CMK (cell line): ENCODE results near the gene FBXW11.
"Not testable (repeated sequence)": the region's sequence is repeated elsewhere in the genome, so short reads cannot be mapped to it uniquely, and the experiment has no call there.

Source experiments
- DNase-seq: peaks from one replicate; pipeline ENCODE4 v3.0.0-alpha.2; 2010; ENCODE audit warnings: low read depth

Gene FBXW11

GRCh38 chr5:171911152-171911551 lies 95.3 kb downstream of the FBXW11 start:
- no peak for DNase-seq

- no peak for DNase-seq
Observed at GRCh38 chr5:171908638-171909037, 97.8 kb downstream of the FBXW11 start.

GRCh38 chr5:171907725-171908343 lies 98.6 kb downstream of the FBXW11 start:
- DNase-seq, result peak; percentile 22

- DNase-seq, result no peak
Observed at GRCh38 chr5:171906703-171907590, 99.5 kb downstream of the FBXW11 start.

GRCh38 chr5:171906066-171906570 lies 100.3 kb downstream of the FBXW11 start:
- DNase-seq, result no peak

- DNase-seq, result no peak
Observed at GRCh38 chr5:171904886-171905285, 101.6 kb downstream of the FBXW11 start.

GRCh38 chr5:171901764-171902163 lies 104.7 kb downstream of the FBXW11 start:
- no peak for DNase-seq

- DNase-seq, result no peak
Observed at GRCh38 chr5:171899792-171900191, 106.6 kb downstream of the FBXW11 start.

GRCh38 chr5:171898879-171899278 lies 107.6 kb downstream of the FBXW11 start:
- no peak for DNase-seq

GRCh38 chr5:171898386-171898785 lies 108.1 kb downstream of the FBXW11 start:
- DNase-seq, result no peak

GRCh38 chr5:171897231-171897630 lies 109.2 kb downstream of the FBXW11 start:
- DNase-seq, result no peak

GRCh38 chr5:171895081-171895480 lies 111.4 kb downstream of the FBXW11 start:
- DNase-seq, result no peak

- no peak for DNase-seq
Observed at GRCh38 chr5:171893290-171893886, 113.0 kb downstream of the FBXW11 start.

GRCh38 chr5:171891595-171891994 lies 114.8 kb downstream of the FBXW11 start:
- DNase-seq, result no peak

GRCh38 chr5:171891150-171891549 lies 115.3 kb downstream of the FBXW11 start:
- no peak for DNase-seq

- no peak for DNase-seq
Observed at GRCh38 chr5:171888051-171888481, 118.4 kb downstream of the FBXW11 start.

GRCh38 chr5:171886037-171886436 lies 120.4 kb downstream of the FBXW11 start:
- not testable (repeated sequence) for DNase-seq

- DNase-seq, result no peak
Observed at GRCh38 chr5:171882118-171882517, 124.3 kb downstream of the FBXW11 start.

GRCh38 chr5:171874234-171874633 lies 132.2 kb downstream of the FBXW11 start:
- no peak for DNase-seq

GRCh38 chr5:171872666-171873065 lies 133.8 kb downstream of the FBXW11 start:
- DNase-seq, result no peak

- no peak for DNase-seq
Observed at GRCh38 chr5:171871711-171872110, 134.7 kb downstream of the FBXW11 start.

- no peak for DNase-seq
Observed at GRCh38 chr5:171869956-171870355, 136.5 kb downstream of the FBXW11 start.

GRCh38 chr5:171868236-171868635 lies 138.2 kb downstream of the FBXW11 start:
- DNase-seq, result no peak
